ENCODE results near the gene USP10.

Gene USP10

DNA sequence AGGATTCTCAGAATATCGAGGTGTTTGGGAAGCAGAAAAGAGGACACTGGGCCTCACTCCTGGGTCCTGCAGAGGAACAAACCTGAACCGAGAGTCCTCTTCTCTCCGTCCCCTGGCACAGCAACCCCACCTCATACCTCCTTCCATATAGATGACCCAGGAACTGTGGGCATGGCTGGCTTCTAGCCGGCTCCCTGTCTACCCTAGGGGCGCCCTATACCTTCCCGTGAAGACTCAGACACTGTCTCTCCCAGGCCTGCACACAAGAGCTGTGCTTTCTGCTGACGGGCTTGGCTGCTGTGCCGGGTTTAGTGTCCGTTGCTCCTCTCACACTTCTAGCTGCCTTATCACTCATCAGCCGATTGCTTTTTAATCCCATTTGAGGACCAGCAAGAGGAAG, 73.5 kb downstream of the USP10 start:
- no peak for DNase-seq (ENCODE audit: low spot score)

GRCh38 chr16:84774810-84775209, 75.0 kb downstream of the USP10 start:
- DNase-seq (ENCODE audit: low spot score), result no peak

GRCh38 chr16:84775262-84775810, 75.5 kb downstream of the USP10 start:
- no peak for DNase-seq (ENCODE audit: low spot score)

DNA sequence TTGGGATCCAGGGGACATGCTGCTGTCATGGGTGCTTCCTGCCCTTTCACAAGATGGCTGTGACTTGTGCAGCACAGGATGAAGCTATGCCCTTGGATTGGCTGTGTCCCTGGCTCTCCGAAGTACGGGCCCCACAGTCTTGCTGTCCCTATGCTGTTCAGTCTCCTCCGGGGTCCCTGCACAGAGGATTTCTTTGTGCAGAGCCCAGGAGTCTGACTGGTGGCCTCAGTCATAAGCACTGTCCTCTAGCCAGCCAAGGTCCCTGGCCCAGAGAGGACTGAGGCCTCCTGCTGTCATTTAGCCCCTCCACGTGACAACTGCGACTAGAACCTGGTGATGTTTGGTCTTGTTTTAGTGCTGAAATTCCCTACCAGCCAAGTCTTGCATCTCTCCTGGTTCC, 77.6 kb downstream of the USP10 start:
- no peak for DNase-seq (ENCODE audit: low spot score)

- DNase-seq (ENCODE audit: low spot score), result no peak
Observed at GRCh38 chr16:84778720-84779119, 78.9 kb downstream of the USP10 start.

- no peak for DNase-seq (ENCODE audit: low spot score)
Observed at GRCh38 chr16:84780063-84780462, 80.3 kb downstream of the USP10 start.

DNA sequence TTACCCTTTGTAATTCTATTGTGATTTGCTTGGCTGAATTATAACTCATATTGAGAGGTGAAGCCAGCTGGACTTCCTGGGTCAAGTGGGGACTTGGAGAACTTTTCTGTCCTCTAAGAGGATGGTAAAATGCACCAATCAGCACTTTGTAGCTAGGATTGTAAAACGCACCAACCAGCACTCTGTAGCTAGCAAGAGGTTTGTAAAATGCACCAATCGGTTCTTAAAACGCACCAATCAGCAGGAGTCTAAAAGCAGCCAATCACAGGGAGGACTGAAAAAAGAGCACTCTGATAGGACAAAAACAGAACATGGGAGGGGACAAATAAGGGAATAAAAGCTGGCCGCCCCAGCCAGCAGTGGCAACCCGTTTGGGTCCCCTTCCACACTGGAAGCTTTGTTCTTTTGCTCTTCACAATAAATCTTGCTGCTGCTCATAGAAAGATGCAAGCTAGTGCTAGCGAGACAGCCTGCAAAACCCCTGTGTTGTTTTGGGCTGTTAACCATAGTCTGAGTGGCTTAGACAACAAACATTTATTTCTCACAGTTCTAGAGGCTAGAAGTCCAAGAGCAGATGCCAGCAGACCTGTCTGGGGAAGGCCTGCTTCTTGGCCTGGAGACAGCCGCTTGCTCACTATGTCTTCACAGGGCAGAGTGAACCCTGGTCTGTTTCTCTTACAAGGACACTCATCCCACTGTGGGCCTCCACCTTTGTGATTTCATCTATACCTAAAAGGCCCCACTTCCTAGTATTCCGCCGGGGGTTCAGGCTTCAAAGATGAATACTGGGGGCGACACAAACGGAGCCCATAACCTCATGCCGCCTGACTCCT, 81.0 kb downstream of the USP10 start:
- no peak for DNase-seq (ENCODE audit: low spot score)

- no peak for DNase-seq (ENCODE audit: low spot score)
Observed at GRCh38 chr16:84782846-84783245, 83.0 kb downstream of the USP10 start.

GRCh38 chr16:84785843-84786581, 86.2 kb downstream of the USP10 start:
- DNase-seq (ENCODE audit: low spot score), result no peak

GRCh38 chr16:84786605-84787262, 86.9 kb downstream of the USP10 start:
- no peak for DNase-seq (ENCODE audit: low spot score)

- DNase-seq (ENCODE audit: low spot score), result no peak
Observed at GRCh38 chr16:84787263-84787622, 87.4 kb downstream of the USP10 start.

GRCh38 chr16:84788920-84789391, 89.2 kb downstream of the USP10 start:
- DNase-seq (ENCODE audit: low spot score), result no peak

DNA sequence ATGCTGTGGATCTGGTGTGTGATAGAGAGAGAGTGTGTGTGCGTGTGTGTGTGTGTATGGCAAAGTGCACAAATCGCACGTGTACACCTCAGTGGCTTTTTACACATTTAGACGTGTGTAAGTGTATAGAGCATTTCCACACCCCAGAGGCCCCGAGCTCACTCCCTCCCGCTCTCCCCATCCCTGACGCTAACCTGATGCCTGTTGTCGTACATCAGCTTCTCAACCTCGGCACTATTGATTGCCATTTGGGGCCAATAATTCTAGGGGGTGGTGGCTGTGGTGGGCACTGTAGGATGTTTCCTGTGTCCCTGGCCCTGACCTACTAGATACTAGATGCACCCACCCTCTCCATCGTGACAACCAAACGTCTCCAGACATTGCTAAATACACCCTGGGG, 89.6 kb downstream of the USP10 start:
- DNase-seq (ENCODE audit: low spot score), result no peak

- DNase-seq (ENCODE audit: low spot score), result no peak
Observed at GRCh38 chr16:84790301-84790700, 90.5 kb downstream of the USP10 start.

GRCh38 chr16:84791088-84791487, 91.3 kb downstream of the USP10 start:
- no peak for DNase-seq (ENCODE audit: low spot score)

DNA sequence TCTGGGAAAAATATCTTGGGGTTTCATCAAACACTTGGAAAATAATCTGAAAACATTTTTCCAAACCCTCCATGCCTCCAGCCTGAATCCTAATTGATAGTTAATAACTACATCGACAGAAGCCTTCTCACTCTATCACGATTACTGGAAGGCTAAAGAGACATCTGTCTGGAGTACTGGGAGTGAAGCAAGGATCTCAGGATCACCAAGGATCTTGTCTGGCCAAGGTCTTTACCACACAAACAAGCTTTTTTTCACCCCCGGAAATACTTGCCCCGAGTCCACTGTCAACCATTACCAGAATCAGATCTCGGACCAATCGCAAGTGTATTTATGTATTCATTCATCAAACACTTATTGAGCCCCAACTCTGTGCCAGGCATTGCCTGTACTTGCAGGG, 91.7 kb downstream of the USP10 start:
- DNase-seq (ENCODE audit: low spot score), result no peak

DNA sequence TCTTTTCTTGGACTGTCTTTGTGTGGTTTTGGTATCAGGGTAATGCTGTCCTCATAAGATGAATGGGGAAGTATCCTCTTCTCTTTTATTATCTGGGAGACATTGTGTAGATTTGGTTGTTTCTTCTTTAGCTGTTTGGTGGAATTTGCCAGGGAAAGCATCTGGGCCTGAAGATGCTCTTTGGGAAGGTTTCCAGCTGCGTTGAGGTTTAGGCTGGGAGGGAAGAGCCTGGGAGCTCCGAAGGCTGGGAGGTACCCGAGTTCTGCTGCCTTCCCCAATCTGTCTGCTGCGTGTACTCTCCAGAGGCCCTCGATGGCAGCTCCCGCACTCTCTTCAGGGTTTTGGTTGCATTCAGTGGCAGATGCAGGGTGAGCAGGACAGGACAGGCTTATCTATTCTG, 94.4 kb downstream of the USP10 start:
- DNase-seq (ENCODE audit: low spot score), result no peak

- no peak for DNase-seq (ENCODE audit: low spot score)
Observed at GRCh38 chr16:84794626-84795025, 94.8 kb downstream of the USP10 start.

- no peak for DNase-seq (ENCODE audit: low spot score)
Observed at GRCh38 chr16:84795329-84796053, 95.7 kb downstream of the USP10 start.

DNA sequence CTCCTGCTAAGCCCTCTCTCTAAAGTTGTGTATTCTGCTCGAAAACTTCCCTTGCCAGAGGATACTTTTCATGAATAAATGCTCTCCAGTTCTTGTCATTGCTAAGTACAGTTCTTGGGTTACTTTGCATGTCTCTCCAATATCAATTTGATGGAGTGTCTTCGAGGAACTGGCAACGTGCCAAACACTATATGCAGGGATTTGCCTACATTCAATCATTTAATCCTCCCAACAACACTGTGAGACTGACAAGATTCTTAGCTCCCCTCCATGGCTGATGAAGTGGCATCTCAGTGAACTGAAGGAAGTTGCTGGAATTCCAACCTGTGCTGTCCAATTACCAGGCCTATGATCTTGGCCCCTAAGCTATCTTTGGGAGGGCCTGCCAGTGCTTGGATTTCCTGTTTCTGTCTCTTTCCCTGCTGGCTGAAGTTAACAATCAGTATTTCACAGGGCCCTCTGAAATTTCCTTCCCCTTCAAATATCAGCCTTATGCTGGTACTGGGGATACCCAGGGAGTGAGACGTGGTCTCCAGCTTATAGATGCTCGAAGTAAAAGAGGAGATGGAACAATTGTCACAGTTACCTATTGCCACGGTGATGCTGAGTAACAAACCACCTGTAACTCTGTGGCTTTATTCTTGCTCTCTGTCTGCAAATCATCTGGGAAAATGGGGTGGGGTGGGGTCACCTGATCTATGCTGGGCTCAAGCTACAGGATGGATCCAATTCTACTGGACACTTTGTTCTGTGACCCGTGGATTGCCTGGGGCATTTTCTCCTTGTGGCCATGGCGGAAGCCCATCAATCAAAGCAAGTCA, 100.6 kb downstream of the USP10 start:
- no peak for DNase-seq (ENCODE audit: low spot score)

GRCh38 chr16:84803146-84803545, 103.3 kb downstream of the USP10 start:
- no peak for DNase-seq (ENCODE audit: low spot score)

Measured in germinal center (tissue), 1 donor.